ENCODE measurements around the gene MAP3K4. TPM values are rescaled to one million over a fixed set of nuclear protein-coding genes. Genes with fewer than 3 reads are reported as not detected.

The MAP3K4 gene
- total RNA-seq, 4 donors from 2014 or later = 17.2 to 35.2 (median 23.7) TPM

DNA sequence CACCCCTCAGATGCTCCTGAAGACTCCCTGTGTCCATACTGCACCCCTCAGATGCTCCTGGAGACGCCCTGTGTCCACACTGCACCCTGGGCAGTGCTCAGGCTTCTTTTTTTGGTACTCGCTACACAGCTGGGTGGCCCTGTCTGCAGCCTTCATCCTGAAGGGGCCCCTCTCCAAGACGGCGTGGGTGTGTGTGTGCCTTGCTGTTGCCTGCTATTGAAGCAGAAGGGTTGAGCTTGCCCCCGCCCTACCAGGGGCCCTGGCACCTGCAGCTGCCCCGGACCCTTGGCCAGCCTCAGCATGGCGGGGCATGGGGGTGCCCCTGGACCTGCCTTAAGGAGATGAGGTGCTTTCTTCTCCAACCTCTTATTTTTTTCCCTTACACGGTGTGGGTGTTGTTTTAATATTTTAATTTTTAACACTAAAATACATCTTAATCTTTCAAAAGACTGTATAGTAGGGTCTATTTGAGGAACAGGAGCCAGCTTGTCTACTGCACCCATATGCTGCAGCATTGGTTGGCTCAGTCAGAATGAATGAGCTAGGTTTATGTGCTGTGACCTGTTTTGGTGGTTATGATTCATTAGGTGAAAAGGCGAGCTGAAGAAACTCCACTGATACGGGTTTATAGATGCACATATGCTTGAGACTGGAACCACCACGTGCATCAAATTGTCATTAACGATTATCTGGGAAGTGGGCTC, 146.4 kb downstream of the MAP3K4 start:
- no peak for DNase-seq
- Histone ChIP-seq H3K4me3 (no peak overlapping the region), H3K9me3 (no peaks in the 10 kb centered on the region), H3K27ac (no peak overlapping the region), H3K4me1 (no peaks in the 10 kb centered on the region), H3K36me3 (no peaks in the 10 kb centered on the region), H3K27me3 (no peaks in the 10 kb centered on the region)
- in situ Hi-C loops (cut with MboI; ENCODE audit: low pct_ligation_motif_present in 1 of 4, low pct_unique_long_range_greater_than_20kb in 1 of 4, low sequenced_read_pairs in 3 of 4) = loop anchor here in 1 of 4 donors (25.0 kb wide), 1 partner anchor 224 kb away; no protein-coding TSS in a partner anchor
- 72 to 86% methylated on average over 6 to 12 of the region's 12 CpGs for WGBS, 2 donors (ENCODE audit: low coverage in 1 of 2)
- TF ChIP-seq EP300 (IDR thresholded peaks at IDR 0.05; ENCODE audit: low read depth) = no peak
- intact Hi-C loops (cut with DNase I; ENCODE audit: low total_unique reads) = no loop called here

GRCh38 chr6:161138543-161139303, 147.2 kb downstream of the MAP3K4 start:
- Histone ChIP-seq H3K9me3 (no peaks in the 10 kb centered on the region), H3K27me3 (no peaks in the 10 kb centered on the region), H3K36me3 (no peaks in the 10 kb centered on the region), H3K27ac (no peak overlapping the region), H3K4me1 (no peaks in the 10 kb centered on the region), H3K4me3 (no peak overlapping the region)
- no peak for DNase-seq
- in situ Hi-C loops (cut with MboI; ENCODE audit: low pct_ligation_motif_present in 1 of 4, low pct_unique_long_range_greater_than_20kb in 1 of 4, low sequenced_read_pairs in 3 of 4) (loop anchor here in 1 of 4 donors (25.0 kb wide), 1 partner anchor 224 kb away; no protein-coding TSS in a partner anchor), intact Hi-C loops (cut with DNase I; ENCODE audit: low total_unique reads) (no loop called here)
- 90% methylated on average over 23 of the region's 23 CpGs; no CpG with 5 or more reads in 1 of the 2 donors for WGBS, 2 donors (ENCODE audit: low coverage in 1 of 2)
- TF ChIP-seq POLR2AphosphoS5 (IDR thresholded peaks at IDR 0.05) (no peak), EP300 (IDR thresholded peaks at IDR 0.05; ENCODE audit: low read depth) (no peak), POLR2A (IDR thresholded peaks at IDR 0.05) (no peak), CTCF (IDR thresholded peaks at IDR 0.05) (no peak)

GRCh38 chr6:161139304-161139765, 147.8 kb downstream of the MAP3K4 start:
- H3K4me3 ChIP-seq = no peak overlapping the region
- H3K27ac ChIP-seq = no peak overlapping the region
- TF ChIP-seq POLR2AphosphoS5 (IDR thresholded peaks at IDR 0.05) = no peak
- TF ChIP-seq EP300 (IDR thresholded peaks at IDR 0.05; ENCODE audit: low read depth) = no peak
- TF ChIP-seq CTCF (IDR thresholded peaks at IDR 0.05) = no peak
- TF ChIP-seq POLR2A (IDR thresholded peaks at IDR 0.05) = no peak
- no peaks in the 10 kb centered on the region for H3K36me3 ChIP-seq
- in situ Hi-C loops (cut with MboI; ENCODE audit: low pct_ligation_motif_present in 1 of 4, low pct_unique_long_range_greater_than_20kb in 1 of 4, low sequenced_read_pairs in 3 of 4) = loop anchor here in 1 of 4 donors (25.0 kb wide), 1 partner anchor 223 kb away; no protein-coding TSS in a partner anchor
- intact Hi-C loops (cut with DNase I; ENCODE audit: low total_unique reads) = no loop called here
- DNase-seq = no peak
- H3K27me3 ChIP-seq = no peaks in the 10 kb centered on the region
- 86% methylated on average over 18 of the region's 18 CpGs; no CpG with 5 or more reads in 1 of the 2 donors for WGBS, 2 donors (ENCODE audit: low coverage in 1 of 2)
- H3K4me1 ChIP-seq = no peaks in the 10 kb centered on the region
- no peaks in the 10 kb centered on the region for H3K9me3 ChIP-seq

DNA sequence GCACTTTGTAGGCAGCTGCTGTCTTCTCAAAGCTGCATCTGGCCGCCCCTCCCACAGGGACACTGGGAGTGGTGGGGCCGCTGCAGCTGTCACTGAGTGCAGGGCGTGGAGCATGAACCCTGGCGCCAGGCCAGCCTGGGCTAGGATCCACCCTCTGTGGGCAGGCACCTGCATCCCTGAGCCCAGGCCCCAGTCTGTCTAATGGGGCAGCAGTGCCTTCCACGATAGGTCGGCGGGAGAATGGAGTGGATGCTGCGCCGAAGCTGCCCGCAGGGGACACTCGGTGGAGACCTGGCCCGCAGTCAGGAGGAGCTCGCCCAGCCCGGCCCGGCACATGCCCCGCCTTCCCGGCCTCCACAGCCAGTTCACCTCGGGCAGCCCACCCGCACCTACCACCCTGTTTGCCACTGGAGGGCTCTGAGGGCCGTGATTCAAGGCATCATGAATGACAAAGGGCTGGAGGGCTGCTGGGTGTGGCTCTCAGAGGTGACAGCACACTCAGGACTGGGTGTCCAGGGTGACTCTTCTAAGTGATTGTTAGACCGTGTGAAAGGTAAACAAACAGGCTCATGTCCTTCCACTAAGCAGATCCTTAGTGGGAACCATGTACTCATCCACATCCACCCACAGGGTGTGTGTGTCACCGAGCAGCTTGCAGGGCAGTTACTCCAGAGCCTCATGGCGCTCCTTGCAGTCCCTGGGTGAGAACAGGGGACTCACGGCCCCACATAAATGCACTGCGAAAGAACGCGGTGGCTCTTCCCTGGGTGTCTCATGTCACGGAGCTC, 148.4 kb downstream of the MAP3K4 start:
- H3K4me3 ChIP-seq = no peak overlapping the region
- TF ChIP-seq CTCF (IDR thresholded peaks at IDR 0.05) (peak in 1 of 5 experiments; percentile 42), POLR2AphosphoS5 (IDR thresholded peaks at IDR 0.05) (peak in 1 of 3 donors; percentile 27), POLR2A (IDR thresholded peaks at IDR 0.05) (no peak), EP300 (IDR thresholded peaks at IDR 0.05; ENCODE audit: low read depth) (no peak)
- 54% methylated on average over 20 of the region's 28 CpGs; no CpG with 5 or more reads in 1 of the 2 donors for WGBS, 2 donors (ENCODE audit: low coverage in 1 of 2)
- H3K9me3 ChIP-seq = no peaks in the 10 kb centered on the region
- H3K27me3 ChIP-seq = no peaks in the 10 kb centered on the region
- peak; percentile 72 for DNase-seq
- in situ Hi-C loops (cut with MboI; ENCODE audit: low pct_ligation_motif_present in 1 of 4, low pct_unique_long_range_greater_than_20kb in 1 of 4, low sequenced_read_pairs in 3 of 4) (loop anchor here in 1 of 4 donors (25.0 kb wide), 1 partner anchor 222 kb away; no protein-coding TSS in a partner anchor), intact Hi-C loops (cut with DNase I; ENCODE audit: low total_unique reads) (no loop called here)
- no peak overlapping the region for H3K27ac ChIP-seq
- no peaks in the 10 kb centered on the region for H3K36me3 ChIP-seq
- H3K4me1 ChIP-seq = no peaks in the 10 kb centered on the region
